GM21723 (cell line): ENCODE results near the gene GPR149.
"Not testable (repeated sequence)": the region's sequence is repeated elsewhere in the genome, so short reads cannot be mapped to it uniquely, and the experiment has no call there.

Experiments used
- ATAC-seq: cut with Tn5 transposase; IDR thresholded peaks from one replicate; pipeline ENCODE4 v1.9.1; 2021; ENCODE audit warnings: mild to moderate bottlenecking, moderate library complexity; ENCODE audit not compliant: unreplicated experiment

The GPR149 gene

DNA sequence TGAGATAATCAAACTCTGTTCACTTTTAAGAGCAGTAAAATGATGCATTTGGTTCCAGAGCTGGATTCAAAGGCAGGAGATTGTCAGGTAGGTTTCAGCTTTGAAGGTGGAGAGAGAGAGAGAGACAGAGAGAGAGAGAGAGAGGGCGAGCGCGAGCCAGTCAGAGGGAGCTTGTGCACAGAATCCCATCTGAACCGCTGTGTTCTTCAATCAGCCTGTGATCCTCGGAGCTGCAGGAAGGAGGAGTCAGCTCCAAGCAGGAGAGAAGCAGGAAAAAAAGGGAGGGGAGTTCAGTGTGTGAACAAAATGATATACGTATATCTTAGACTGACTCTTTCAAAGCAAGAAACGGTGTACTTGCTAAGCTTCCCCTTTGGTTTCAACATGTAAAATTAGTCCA lies at the start of gene GPR149:
Gene GPR149 (minus strand): TSS at position 177 of the 400 bp plus-strand sequence. CDS start 575 bp downstream, outside the sequence.
- ATAC-seq, result no peak

DNA sequence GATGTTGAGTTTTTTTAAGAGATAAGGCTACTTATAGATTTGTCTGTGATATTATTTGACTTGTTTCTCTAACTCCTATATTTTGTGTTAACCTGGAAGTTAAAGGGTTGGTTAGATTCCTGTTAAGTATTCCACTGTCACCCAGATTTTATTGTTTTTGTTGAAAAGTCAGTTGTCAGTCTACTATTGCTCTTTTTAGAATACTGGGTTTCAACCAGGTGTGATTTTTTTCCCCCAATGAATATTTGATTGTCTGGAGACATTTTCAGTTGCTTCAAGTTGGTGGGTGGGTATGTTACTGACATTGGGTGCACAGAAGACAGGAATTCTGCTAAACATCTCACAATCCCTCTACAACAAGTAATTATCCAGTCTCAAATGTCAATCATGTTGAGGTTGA lies 43.8 kb upstream of the GPR149 start:
- no peak for ATAC-seq

- ATAC-seq, result no peak
Measured at GRCh38 chr3:154469585-154469984, 39.6 kb upstream of the GPR149 start.

GRCh38 chr3:154464440-154465190 lies 34.6 kb upstream of the GPR149 start:
- no peak for ATAC-seq

- ATAC-seq, result no peak
Measured at GRCh38 chr3:154458560-154458959, 28.6 kb upstream of the GPR149 start.

DNA sequence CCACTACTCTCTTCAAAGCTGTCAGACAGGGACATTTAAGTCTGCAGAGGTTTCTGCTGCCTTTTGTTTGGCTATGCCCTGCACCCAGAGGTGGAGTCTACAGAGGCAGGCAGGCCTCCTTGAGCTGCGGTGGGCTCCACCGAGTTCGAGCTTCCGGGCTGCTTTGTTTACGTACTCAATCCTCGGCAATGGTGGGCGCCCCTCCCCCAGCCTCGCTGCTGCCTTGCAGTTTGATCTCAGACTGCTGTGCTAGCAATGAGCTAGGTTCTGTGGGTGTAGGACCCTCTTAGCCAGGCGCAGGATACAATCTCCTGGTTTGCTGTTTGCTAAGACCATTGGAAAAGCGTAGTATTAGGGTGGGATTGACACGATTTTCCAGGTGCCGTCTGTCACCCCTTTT lies 9.1 kb upstream of the GPR149 start:
- not testable (repeated sequence) for ATAC-seq

- ATAC-seq, result no peak
Measured at GRCh38 chr3:154431043-154431442, 1.1 kb upstream of the GPR149 start.

DNA sequence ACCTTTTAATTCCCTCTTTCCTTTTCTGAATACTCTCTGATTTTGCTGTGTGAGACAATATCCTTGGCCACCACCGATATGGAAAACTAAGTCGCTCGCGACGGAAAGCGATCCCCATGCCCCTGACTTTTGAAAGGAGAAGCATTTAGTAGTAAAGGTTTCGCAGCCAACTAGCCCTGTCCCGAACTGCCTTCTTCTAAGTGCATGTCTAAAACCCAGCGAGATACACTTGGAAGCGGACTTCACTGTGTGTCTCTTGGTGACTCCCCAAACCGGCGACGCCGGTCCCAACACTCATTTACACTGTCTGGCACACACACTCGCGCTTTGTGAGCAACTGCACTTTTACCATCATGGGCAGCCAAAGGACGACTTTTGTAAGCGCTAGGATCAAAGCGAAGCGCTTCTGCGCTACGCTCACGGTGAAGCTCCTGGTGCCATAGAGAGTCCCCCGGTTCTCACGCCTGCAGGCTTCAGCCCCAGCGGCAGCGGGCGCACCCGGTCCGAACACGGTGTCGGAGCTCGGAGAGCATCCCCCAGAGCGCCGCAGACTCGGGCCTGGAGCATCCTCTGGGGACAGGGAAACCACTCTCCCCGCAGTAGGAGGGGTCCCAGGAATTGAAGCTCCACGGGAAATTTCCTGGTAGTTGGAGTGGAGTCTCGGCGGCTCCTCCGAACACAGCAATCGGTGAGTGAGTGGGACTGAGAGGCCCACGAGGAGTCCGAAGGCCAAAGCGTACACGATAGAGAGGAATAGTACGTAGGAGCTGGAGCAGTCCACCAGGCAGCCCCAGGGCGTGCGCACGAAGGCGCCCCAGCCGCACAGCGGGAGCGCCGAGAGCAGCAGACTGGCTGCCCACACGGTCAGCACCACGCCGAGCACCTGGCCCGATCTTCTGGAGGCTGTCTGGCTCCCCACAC lies 1.4 kb downstream of the GPR149 start:
- ATAC-seq, result no peak

- no peak for ATAC-seq
Measured at GRCh38 chr3:154427685-154428285, 2.2 kb downstream of the GPR149 start.

DNA sequence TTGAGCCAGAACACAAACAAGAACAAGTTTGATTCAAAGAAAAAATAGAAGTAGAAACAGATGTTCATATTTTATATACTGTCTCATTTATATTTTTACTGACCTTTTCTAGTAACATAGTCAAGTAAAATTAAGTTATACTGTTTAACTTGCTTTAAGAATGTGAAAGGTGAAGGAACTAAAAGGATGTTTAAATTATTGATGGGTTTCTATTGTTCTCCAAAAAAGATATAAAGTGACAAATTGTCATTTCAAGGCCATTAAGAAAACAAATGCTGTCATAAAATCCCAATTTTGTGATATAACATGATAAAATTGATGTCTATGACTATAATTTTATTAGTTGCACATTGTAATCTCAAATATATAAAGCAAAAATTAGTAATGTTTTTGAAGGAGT lies 7.3 kb downstream of the GPR149 start:
- ATAC-seq, result no peak

- no peak for ATAC-seq
Measured at GRCh38 chr3:154421083-154421482, 8.9 kb downstream of the GPR149 start.

DNA sequence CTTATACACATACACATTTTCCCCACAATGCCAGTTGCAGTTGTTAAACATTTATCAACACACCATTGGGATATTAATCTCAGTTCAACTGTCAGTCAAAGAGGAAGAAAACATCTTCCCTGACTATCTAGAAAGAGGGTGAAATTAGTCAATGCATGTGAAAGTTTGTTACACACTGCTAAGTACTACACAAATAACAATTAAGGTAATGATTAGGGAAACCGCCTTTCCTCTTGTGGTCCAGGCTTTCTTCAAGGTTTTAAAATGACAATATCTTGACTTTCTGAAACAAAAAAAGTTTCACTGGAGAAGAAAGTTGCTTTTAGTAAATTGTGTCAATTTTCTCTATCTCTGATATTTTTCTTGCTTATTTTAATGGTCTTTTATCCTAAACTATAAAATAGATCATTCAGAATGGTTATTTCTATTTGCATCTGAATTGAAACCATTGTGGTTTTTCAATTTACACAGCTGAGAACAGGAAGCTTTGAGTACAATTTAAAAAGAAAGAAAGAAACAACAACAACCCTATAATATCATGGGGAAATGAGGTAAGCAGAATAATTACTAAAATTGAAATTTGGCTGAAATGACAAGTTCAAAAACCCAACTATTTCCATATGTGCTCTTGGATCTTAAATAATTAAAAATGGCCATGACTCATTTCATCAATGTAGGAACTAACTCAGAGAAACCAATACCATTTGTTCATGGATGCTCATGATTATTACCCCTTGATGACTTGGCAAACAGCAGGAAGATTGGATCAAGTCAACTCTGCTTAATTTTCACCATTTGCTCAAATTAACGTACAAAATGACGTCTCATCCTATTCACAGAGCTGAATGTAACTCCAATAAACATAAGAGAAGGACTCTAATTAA lies 31.7 kb downstream of the GPR149 start:
- peak; percentile 95 for ATAC-seq

GRCh38 chr3:154389861-154390260 lies 40.1 kb downstream of the GPR149 start:
- ATAC-seq, result no peak

- no peak for ATAC-seq
Measured at GRCh38 chr3:154384479-154384878, 45.5 kb downstream of the GPR149 start.

GRCh38 chr3:154378311-154378710 lies 51.7 kb downstream of the GPR149 start:
- ATAC-seq, result no peak

DNA sequence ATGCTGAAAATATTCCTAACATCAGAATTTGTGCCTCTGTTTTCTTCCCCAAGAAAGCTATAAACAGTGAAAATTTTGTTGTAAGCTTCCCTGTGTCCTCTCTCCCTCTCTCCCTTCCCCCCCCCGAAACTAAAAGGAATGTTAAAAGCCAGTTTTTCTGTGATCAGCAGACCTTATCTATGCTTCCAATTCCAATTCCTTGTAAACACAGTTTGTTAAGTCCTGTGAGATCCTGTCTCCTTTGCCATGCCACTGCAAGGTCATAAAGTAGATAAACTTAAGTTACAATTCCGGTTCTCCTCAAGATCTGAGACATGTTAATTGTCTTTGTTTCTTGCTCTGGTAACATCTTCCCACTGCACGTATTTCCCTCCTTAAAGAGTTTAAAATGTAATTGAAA lies 62.8 kb downstream of the GPR149 start:
- ATAC-seq, result no peak

GRCh38 chr3:154364849-154365248 lies 65.1 kb downstream of the GPR149 start:
- ATAC-seq, result no peak

DNA sequence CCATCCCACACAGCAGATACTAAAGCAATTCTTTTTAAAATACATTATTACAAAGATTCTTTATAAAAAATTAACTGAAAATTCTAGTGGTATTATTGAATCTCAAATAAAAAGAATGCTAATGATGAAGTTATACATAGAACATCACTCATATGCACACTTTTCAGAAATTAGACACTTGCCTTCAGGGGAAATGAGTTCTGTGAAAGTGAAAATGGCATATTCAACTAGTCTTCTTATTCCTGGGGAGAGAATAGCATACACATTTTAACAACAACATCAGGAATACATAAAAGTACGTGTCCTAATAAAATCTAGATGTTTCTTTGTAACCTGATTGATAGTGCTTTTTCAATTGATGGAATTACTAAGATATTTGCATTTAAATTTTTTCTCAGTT lies 68.9 kb downstream of the GPR149 start:
- no peak for ATAC-seq

DNA sequence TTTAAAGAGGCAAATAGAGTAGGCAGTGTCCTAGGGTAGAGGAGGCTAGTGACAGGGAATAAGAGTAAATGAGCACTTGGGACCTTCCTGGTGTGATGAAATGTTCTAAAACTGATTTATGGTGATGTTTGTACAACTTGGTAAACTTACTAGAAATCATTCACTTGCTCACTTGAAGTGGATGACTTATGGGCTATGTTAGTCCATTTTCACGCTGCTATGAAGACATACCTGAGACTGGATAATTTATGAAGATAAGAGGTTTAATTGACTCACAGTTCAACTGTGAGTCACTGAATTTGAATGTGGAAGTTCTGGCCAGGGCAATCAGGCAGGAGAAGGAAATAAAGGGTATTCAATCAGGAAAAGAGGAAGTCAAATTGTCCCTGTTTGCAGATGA lies 74.0 kb downstream of the GPR149 start:
- ATAC-seq, result no peak

GRCh38 chr3:154349223-154349622 lies 80.8 kb downstream of the GPR149 start:
- no peak for ATAC-seq
